ENCODE measurements around the gene RAB41. TPM values are rescaled to one million over a fixed set of nuclear protein-coding genes. Genes with fewer than 3 reads are reported as not detected.

The RAB41 gene
- polyA plus RNA-seq, 1 of the 3 experiments (the other 2 are of a cell fraction): not detected

DNA sequence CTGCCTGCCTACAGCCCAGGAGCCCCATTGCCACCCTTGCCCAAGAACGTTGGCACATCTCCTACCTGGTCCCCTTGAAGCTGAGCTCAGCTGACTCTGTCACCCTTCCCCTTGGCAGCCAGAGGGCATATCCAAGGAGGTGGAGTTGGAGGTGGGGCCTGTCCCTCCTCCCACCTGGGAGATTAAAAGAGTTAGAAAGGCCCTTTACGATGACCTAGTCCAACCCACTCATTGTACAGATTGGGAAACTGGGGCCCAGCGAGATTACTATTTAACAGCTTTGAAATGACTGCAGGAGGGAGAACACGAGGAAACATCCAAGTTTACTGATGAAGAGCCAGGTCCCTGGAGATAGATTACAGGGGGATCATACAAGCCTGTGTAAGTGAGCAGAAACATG lies 21.9 kb upstream of the RAB41 start, which contains the start of gene P2RY4:
TSS of gene P2RY4 (minus strand) at position 101 of the 400 bp plus-strand sequence. CDS start 580 bp downstream, outside the sequence.
- H3K36me3 ChIP-seq (replicated peaks in 1 of 2; ENCODE audit: control insufficient read depth in 1 of 2, insufficient read depth in 2 of 2, low read length in 1 of 2): no peaks in the 10 kb centered on the region
- no peak within 1 kb of the TSS for H3K4me3 ChIP-seq (ENCODE audit: low read depth in 2 of 2, low read length in 1 of 2)
- no peak within 1 kb of the TSS for H2AFZ ChIP-seq (ENCODE audit: low read depth)
- WGBS (ENCODE audit: low lambda C conversion rate): 27% methylated on average over 4 of the region's 4 CpGs
- no peak within 1 kb of the TSS for H3K4me2 ChIP-seq
- H3K4me1 ChIP-seq (ENCODE audit: control insufficient read depth in 1 of 2, insufficient read depth in 2 of 2, low read depth in 1 of 2, low read length in 1 of 2): no peaks in the 10 kb centered on the region
- no peaks in the 10 kb centered on the region for H3K9me3 ChIP-seq
- H3K9ac ChIP-seq: no peak within 1 kb of the TSS
- H3F3A ChIP-seq (replicated peaks; ENCODE audit: insufficient read depth): no peaks in the 10 kb centered on the region
- ChIA-PET CTCF (no interaction called here), POLR2A (no interaction called here)
- no peaks in the 10 kb centered on the region for H3K79me2 ChIP-seq (ENCODE audit: insufficient read depth)
- no peaks in the 10 kb centered on the region for H4K20me1 ChIP-seq (ENCODE audit: insufficient read depth)
- no peak for TF ChIP-seq TEAD4 (IDR thresholded peaks at IDR 0.05; ENCODE audit: borderline replicate concordance, insufficient read depth)
- TF ChIP-seq, protein P1, sequence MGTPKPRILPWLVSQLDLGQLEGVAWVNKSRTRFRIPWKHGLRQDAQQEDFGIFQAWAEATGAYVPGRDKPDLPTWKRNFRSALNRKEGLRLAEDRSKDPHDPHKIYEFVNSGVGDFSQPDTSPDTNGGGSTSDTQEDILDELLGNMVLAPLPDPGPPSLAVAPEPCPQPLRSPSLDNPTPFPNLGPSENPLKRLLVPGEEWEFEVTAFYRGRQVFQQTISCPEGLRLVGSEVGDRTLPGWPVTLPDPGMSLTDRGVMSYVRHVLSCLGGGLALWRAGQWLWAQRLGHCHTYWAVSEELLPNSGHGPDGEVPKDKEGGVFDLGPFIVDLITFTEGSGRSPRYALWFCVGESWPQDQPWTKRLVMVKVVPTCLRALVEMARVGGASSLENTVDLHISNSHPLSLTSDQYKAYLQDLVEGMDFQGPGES (IDR thresholded peaks at IDR 0.05; ENCODE audit: low read depth, low read length): no peak
- no peaks in the 10 kb centered on the region for H3K9me2 ChIP-seq
- H3K27me3 ChIP-seq (ENCODE audit: insufficient read depth): no peaks in the 10 kb centered on the region; the same call in 1 of the 2 replicates
- no peak within 1 kb of the TSS for H3K27ac ChIP-seq (ENCODE audit: low read depth in 2 of 2, low read length in 1 of 2)
- DNase-seq: no peak

DNA sequence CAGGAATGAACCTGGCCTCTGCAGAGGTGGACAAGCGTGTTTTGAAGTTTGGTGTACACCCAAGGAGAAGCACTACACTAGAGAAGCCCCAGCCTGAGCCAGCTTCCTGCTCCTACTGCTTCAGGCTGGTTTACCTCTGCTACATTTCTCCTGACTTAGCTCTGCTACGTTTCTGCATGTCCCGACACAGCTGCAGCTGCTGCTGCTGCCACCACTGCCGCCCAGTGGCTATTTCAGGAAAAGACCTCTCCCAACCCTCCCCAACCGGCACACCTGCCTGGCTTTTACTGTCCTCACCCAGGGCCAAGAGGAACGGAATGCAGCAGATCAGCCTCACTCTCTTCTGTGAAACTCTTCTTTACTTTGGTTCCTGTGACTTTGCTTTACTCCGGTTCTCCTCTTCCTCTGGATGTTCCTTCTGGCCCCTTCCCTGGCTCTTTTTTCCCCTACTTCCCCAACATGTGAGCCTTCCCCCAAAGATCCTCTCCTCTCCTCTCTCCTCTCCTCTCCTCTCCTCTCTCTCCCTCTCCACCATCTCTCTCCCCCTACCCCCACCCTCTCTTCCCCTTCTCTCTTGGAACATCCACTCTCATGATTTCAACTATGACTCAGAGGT lies 18.9 kb upstream of the RAB41 start:
- WGBS (ENCODE audit: low lambda C conversion rate): 11% methylated on average over 7 of the region's 7 CpGs
- TF ChIP-seq, protein P2, sequence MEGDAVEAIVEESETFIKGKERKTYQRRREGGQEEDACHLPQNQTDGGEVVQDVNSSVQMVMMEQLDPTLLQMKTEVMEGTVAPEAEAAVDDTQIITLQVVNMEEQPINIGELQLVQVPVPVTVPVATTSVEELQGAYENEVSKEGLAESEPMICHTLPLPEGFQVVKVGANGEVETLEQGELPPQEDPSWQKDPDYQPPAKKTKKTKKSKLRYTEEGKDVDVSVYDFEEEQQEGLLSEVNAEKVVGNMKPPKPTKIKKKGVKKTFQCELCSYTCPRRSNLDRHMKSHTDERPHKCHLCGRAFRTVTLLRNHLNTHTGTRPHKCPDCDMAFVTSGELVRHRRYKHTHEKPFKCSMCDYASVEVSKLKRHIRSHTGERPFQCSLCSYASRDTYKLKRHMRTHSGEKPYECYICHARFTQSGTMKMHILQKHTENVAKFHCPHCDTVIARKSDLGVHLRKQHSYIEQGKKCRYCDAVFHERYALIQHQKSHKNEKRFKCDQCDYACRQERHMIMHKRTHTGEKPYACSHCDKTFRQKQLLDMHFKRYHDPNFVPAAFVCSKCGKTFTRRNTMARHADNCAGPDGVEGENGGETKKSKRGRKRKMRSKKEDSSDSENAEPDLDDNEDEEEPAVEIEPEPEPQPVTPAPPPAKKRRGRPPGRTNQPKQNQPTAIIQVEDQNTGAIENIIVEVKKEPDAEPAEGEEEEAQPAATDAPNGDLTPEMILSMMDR (IDR thresholded peaks at IDR 0.05): peak; percentile 54
- TF ChIP-seq RCOR1 (IDR thresholded peaks at IDR 0.05; ENCODE audit: low read length) (no peak), YY1 (IDR thresholded peaks at IDR 0.05; ENCODE audit: low read depth) (no peak), TCF12 (IDR thresholded peaks at IDR 0.05) (no peak), NFIC (IDR thresholded peaks at IDR 0.05; ENCODE audit: borderline replicate concordance) (no peak), POLR2AphosphoS5 (IDR thresholded peaks at IDR 0.05; ENCODE audit: low read depth, low read length) (no peak), RAD21 (IDR thresholded peaks at IDR 0.05; ENCODE audit: low read length) (peak; percentile 39), RXRA (IDR thresholded peaks at IDR 0.05; ENCODE audit: borderline replicate concordance, low read depth) (no peak), SMC3 (IDR thresholded peaks at IDR 0.05; ENCODE audit: low read depth, low read length) (peak; percentile 30), FOXM1 (IDR thresholded peaks at IDR 0.05; ENCODE audit: low read depth) (no peak), TAF1 (IDR thresholded peaks at IDR 0.05; ENCODE audit: borderline replicate concordance, low read depth, low read length) (no peak), RFX5 (IDR thresholded peaks at IDR 0.05; ENCODE audit: low read length) (no peak)
- TF ChIP-seq, protein P3, sequence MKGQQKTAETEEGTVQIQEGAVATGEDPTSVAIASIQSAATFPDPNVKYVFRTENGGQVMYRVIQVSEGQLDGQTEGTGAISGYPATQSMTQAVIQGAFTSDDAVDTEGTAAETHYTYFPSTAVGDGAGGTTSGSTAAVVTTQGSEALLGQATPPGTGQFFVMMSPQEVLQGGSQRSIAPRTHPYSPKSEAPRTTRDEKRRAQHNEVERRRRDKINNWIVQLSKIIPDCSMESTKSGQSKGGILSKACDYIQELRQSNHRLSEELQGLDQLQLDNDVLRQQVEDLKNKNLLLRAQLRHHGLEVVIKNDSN (IDR thresholded peaks at IDR 0.05; ENCODE audit: borderline replicate concordance, low read depth): no peak
- TF ChIP-seq, protein P4, sequence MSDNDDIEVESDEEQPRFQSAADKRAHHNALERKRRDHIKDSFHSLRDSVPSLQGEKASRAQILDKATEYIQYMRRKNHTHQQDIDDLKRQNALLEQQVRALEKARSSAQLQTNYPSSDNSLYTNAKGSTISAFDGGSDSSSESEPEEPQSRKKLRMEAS (IDR thresholded peaks at IDR 0.05; ENCODE audit: low read depth): no peak
- TF ChIP-seq, protein P5, sequence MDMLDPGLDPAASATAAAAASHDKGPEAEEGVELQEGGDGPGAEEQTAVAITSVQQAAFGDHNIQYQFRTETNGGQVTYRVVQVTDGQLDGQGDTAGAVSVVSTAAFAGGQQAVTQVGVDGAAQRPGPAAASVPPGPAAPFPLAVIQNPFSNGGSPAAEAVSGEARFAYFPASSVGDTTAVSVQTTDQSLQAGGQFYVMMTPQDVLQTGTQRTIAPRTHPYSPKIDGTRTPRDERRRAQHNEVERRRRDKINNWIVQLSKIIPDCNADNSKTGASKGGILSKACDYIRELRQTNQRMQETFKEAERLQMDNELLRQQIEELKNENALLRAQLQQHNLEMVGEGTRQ (IDR thresholded peaks at IDR 0.05; ENCODE audit: borderline replicate concordance, low read depth, low read length): no peak
- TF ChIP-seq, protein P1 (IDR thresholded peaks at IDR 0.05; ENCODE audit: low read depth, low read length): no peak

More for the DNA sequence above, 18.9 kb upstream of the RAB41 start:
- ChIA-PET CTCF (no interaction called here), POLR2A (no interaction called here)
- no peaks in the 10 kb centered on the region; the same call in 1 of the 2 replicates for H3K27me3 ChIP-seq (ENCODE audit: insufficient read depth)
- DNase-seq: peak; percentile 44
- no peak overlapping the region for H3K4me2 ChIP-seq
- H2AFZ ChIP-seq (ENCODE audit: low read depth): no peak overlapping the region
- H3K27ac ChIP-seq (ENCODE audit: low read depth in 2 of 2, low read length in 1 of 2): no peak overlapping the region
- H3F3A ChIP-seq (replicated peaks; ENCODE audit: insufficient read depth): no peaks in the 10 kb centered on the region
- no peaks in the 10 kb centered on the region for H3K9me3 ChIP-seq
- no peaks in the 10 kb centered on the region for H3K79me2 ChIP-seq (ENCODE audit: insufficient read depth)
- H4K20me1 ChIP-seq (ENCODE audit: insufficient read depth): no peaks in the 10 kb centered on the region
- H3K4me3 ChIP-seq (ENCODE audit: low read depth in 2 of 2, low read length in 1 of 2): no peak overlapping the region
- H3K9me2 ChIP-seq: no peaks in the 10 kb centered on the region
- no peak overlapping the region for H3K9ac ChIP-seq
- H3K4me1 ChIP-seq (ENCODE audit: control insufficient read depth in 1 of 2, insufficient read depth in 2 of 2, low read depth in 1 of 2, low read length in 1 of 2): no peaks in the 10 kb centered on the region
- no peaks in the 10 kb centered on the region for H3K36me3 ChIP-seq (replicated peaks in 1 of 2; ENCODE audit: control insufficient read depth in 1 of 2, insufficient read depth in 2 of 2, low read length in 1 of 2)

All from SK-N-SH (cell line).